Measurements from ENCODE around the gene ABCC5.

GRCh38 chr3:183906234-183906921 is 111.3 kb downstream of the ABCC5 start:
- no peak for TF ChIP-seq CTCF (IDR thresholded peaks at IDR 0.05; ENCODE audit: low read depth, low read length)
- no peak for TF ChIP-seq MYC (IDR thresholded peaks at IDR 0.05; ENCODE audit: low read depth, low read length)
- no peak for TF ChIP-seq MAX (IDR thresholded peaks at IDR 0.05; ENCODE audit: low read depth, low read length)
- no peak for TF ChIP-seq POLR2A (IDR thresholded peaks at IDR 0.05; ENCODE audit: extremely low read depth, insufficient read length)

All from NB4 (cell line).